Measurements from ENCODE around the gene TAGLN2.
A peak's percentile ranks its signal among the peaks of the same experiment; 100 is the strongest.

The TAGLN2 gene

DNA sequence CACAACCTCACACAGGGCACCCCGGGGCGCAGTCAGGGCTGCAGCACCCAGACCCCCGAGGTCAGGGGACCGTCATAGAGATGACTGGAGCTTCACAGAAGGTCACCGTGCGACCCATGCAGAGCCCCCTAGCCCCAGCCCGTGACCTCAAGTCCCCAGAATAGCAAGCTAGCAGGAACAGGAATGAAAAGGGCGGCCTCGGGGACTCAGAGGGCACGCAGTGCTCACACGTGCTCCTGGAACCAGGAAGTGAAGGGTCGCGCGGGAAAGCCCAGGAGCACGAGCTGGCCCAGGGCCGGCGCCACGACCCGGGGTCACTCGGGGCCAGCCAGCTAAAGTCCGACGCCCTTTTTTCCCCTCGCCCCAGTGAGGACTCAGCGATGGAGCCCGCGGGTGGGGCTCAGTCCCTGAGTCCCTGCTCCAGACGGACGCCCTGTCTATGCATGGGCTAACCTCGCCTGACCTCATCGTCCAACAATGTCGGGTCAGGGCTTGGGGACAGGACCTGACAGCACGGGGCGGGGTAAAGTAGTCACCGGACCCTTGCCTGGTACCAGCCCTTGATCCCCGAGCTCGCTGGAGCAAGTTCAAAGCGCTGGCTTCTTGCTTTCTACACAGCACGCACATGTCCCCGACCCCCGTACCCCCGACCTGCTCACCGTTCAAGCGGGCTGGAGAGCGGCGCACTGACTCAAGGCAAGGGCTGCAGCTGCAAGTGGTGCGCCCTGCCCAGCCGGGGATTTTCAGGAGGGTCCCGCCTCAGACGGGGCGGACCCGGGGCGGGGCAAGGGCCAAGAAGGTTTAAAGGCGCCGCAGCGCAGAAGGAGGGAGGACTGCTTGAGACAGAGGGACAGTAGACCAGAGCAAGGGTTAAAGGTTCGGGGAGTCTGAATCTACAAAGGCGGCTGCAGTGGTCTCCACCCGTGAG, at the start of gene TAGLN2:
TSS of gene TAGLN2 (minus strand) at position 717 of the 928 bp plus-strand sequence. CDS start 4,998 bp downstream, outside the sequence.
- DNase-seq (ENCODE audit: low read depth), result peak; percentile 94

- DNase-seq (ENCODE audit: low read depth), result no peak
These were observed 49.2 kb upstream of the TAGLN2 start for GRCh38 chr1:159974350-159974965.

DNA sequence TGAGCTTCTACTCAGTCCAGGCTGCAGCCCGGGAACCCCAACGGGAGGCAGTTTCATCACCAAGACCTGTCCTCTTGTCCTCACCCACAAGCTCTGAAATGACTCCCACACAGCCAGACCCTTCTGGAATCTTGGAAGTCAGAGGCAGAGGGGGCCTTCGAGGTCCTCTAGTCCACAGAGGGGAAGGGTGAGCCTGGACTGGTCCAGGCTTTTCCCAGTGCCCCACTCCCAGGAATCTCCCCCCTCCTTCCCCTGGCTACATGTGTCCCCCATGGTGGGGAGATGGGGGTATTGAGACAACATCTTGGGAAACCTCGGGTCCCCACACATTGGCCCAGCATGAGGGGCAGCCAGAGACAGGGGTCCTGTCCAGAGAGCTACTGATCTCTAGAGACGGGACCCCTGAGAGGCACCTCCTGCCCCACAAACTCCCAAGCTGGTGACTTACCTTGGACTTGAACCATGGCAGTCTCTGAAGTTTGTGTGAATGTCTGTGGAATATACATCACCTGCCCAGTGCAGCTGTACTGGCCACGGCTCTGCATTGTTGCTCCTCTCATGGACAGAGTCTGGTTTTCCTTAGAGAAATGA, 48.1 kb upstream of the TAGLN2 start:
- DNase-seq (ENCODE audit: low read depth), result no peak

DNA sequence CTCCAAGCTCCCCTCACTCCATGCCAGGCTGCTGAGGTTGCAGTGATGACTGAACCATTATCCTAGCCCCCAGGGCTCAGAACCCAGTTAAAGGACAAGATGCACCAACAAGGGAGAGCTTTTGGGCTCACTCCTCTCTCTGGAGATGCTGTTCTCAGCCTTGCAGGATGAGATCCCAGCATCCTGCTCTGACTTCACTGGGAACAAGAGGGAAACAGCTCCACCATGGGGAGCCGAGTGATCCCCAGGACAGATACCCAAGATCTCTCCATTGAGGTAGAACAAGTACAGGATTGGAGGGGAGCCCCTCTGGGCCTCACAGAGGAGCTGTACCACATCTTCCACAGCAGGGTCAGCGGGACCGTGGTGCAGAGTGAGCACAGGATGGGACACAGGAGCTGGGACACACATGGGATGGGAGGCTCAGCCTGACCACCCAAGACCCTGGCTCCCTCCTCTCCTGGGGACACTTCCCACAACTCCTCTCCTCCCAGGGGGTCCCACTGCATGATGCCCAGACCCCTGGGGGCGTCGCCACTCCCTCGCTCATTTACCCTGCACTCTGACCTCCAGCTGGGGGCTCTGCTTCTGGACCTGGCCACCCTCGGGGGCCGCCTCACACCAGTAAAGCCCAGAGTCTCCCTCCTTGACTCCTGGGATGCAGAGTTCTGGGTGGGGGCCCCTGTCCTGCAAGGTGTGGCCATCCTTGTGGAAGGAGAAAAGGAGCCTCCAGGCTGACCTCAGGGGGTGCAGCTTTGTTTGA, 47.3 kb upstream of the TAGLN2 start:
- DNase-seq (ENCODE audit: low read depth), result no peak

DNA sequence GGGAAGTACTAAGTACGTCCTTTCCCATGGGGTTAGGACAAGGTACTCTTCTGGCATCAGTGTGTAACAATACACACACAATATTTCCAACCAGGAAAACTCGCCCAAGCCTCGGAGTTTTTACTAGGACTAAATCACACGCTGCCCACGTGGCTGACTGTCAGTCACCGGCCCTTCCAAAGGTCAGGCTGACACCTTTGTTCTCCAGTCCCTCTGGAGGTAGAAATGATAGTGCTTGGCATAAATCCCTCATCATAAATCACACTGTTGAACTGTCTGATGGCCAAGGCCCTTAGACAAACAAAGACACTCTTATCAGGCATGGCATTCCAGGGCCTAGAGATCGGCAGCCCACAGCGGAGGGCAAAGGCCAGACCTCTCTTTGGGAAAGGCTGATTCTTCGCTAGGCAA, 45.6 kb upstream of the TAGLN2 start:
- no peak for DNase-seq (ENCODE audit: low read depth)

GRCh38 chr1:159968901-159969300, 43.6 kb upstream of the TAGLN2 start:
- DNase-seq (ENCODE audit: low read depth), result no peak

DNA sequence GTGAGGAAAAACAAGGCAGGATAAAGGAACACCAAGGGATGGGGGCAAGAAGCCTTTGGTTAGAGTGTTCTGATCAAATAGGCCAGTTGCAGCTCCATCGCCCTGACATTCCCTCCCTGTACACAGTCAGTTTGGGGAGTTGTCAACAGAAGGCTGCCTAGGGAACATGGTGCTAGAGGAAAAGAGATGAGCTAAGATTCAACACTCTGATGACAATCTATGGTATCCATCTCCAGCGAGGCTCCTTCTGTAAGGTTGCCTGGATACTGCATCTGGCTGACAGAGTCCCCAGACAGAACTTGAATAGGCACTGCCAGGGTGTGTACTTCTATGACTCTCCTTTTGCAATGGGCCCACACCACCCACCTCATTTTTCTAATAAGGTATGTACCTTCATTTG, 40.0 kb upstream of the TAGLN2 start:
- no peak for DNase-seq (ENCODE audit: low read depth)

GRCh38 chr1:159964144-159964543, 38.8 kb upstream of the TAGLN2 start:
- no peak for DNase-seq (ENCODE audit: low read depth)

DNA sequence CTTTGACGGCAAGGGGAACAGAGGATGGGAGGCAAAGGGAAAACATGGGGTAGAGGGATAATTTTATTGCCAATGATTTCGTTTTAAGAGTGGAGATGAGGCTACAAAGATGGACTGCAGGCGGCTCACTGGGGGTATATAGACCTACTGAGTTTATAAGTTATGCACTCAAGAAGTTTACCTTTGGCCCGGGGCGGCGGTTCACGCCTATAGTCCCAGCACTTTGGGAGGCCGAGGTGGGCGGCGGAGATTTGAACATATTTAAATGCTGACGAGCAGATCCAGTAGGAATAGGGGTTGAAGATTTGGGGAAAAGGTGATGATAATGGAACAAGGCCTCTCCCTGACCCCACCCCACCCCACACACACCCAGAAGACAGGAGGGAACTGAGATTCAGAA, 36.9 kb upstream of the TAGLN2 start:
- no peak for DNase-seq (ENCODE audit: low read depth)

- DNase-seq (ENCODE audit: low read depth), result no peak
These were observed 36.3 kb upstream of the TAGLN2 start for GRCh38 chr1:159961636-159962035.

DNA sequence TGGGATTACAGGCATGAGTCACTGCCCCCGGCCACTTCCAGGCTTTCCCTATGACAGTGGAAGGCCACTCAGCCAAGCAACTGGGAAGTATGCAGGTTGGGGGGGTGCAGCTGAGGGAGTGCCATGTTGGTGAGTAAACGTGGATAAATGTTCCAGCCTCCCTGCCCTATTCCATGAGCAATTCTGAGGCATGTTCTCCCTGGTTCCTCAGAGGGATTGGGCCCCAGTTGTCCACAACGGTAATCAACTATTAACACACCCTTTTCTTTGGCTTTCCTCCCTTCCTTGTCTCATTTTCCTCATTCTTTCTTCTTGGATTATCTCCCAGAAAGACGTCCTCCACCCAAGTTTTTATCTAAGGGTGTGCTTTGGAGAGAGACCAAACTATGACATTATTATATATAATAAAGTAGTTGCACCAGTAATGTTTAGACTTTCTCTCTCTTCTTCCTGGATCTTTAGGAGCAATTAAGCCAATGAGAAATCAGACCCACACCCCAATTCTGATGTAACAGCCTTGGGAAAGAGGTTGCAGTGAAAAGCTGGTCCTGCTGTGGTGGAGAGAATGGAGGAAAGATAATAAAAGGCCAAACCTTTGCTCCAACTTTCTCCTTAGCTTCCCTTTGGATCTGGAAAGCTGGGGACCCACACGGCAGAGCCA, 35.5 kb upstream of the TAGLN2 start:
- DNase-seq (ENCODE audit: low read depth), result peak; percentile 19

DNA sequence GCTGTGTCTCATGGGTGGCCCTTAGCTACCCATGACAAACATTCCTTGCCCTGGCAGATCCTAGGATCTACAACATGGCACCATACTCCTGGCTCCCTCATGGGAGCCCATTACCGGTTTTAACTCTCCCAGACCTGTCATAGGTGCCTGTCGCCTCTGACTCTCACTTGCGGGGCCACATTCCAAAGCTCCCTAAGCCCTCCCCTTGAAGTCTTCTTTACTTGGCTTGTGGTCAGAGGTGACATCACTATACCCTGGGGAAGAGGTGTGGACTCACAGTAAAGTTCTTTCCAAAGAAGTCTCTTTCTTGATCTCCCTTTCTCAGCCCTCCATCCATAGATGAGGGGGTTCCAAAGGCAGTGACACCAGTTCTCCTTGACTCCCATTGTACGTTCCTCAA, 34.1 kb upstream of the TAGLN2 start:
- DNase-seq (ENCODE audit: low read depth), result no peak

GRCh38 chr1:159958719-159959380, 33.5 kb upstream of the TAGLN2 start:
- DNase-seq (ENCODE audit: low read depth), result no peak

- no peak for DNase-seq (ENCODE audit: low read depth)
These were observed 32.5 kb upstream of the TAGLN2 start for GRCh38 chr1:159957824-159958268.

- no peak for DNase-seq (ENCODE audit: low read depth)
These were observed 30.1 kb upstream of the TAGLN2 start for GRCh38 chr1:159955456-159955855.

DNA sequence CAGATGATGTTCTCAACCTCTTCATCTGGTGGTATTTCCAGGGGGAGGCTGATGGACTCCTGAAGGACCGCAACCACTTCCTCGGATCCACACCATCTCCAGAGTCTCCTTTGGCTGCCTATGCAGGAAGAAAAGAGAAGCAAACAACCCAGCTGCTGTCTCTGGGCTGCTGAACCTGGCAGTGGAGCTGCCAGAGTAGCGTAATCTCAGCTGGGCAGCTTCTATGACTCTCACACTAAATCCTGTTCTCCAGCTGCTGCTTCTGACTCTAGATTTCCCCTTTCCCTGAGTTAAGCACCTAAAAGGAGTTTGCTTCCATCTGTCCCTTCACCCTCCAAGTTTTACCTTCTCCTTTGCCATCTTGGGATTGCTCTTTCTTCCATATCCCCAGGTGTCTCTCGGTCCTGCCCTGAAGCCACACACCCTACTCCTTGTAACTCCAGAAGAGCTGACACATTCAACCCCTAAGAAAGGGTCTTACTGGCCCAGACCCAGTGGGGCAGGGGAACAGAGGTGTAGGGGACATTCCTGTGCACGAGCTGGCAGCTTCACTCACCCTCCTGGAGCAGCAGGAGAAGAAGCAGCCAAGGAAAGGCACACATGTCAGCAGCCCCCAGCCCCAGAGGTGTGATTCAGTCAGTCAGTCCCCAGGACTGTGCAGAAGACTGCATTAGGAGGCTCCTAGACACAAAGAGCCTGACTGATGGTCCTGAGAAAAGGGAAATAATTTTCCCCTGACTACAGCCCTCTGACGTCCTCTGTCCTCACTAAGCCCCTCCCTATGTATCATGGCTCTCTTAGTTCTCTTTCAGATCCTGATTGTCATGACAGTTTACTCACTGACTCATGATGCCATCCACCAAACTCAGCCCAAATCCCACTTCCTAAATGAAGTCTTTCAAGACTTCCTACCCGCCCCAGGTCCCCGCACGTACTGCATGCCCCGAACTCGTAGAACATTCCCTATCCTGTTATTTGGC, 28.5 kb upstream of the TAGLN2 start, which contains the start of gene SLAMF9:
TSS of gene SLAMF9 (minus strand) at position 702 of the 980 bp plus-strand sequence. CDS start at position 602, 100 bp downstream.
- peak; percentile 22 for DNase-seq (ENCODE audit: low read depth)

DNA sequence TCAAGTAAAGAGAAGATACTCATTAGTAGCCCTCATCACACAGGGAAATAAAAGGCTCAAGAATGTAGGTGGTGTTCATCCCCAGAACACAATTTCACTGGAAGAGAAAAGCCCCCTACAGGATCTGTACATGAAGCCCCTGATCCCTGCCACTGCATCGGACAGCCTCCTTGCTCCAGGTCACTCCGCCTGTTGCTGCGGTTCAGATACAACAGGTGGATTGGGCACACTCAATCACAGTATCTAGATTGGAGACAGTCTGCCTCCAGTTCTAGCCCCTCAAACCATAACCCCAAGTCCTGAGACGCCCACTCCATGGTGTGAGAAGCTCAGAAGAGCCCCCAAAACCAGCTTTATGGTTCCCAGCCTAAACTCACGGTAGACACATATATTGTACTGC, 27.6 kb upstream of the TAGLN2 start:
- DNase-seq (ENCODE audit: low read depth), result no peak

DNA sequence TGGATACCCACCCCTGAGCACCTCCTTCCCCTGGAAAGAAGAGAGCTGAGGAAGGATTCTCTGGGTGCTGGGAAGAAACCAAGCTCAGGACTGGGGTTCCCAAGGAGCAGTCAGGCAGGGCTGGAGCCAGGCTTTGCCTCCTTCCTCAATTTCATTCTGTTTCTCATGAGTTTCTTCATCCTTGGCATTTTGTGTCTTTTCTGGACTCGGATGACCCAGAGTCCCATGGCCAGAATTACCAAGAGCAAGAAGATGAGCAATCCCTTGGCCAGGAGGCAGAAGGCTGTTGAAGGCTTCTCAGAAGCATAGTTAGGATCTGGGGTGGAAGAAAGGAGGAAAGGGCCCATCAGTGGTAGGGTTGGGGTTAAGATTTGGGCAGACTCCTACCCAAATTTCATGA, 26.2 kb upstream of the TAGLN2 start:
- no peak for DNase-seq (ENCODE audit: low read depth)

- no peak for DNase-seq (ENCODE audit: low read depth)
These were observed 25.7 kb upstream of the TAGLN2 start for GRCh38 chr1:159951016-159951415.

GRCh38 chr1:159949981-159950381, 24.7 kb upstream of the TAGLN2 start:
- no peak for DNase-seq (ENCODE audit: low read depth)

Measured in iris pigment epithelial cell (primary cell).